HG03558 (cell line): ENCODE measurements around the gene HSD11B1L.
A peak's percentile ranks its signal among the peaks of the same experiment; 100 is the strongest.
"Not testable (repeated sequence)": the region's sequence is repeated elsewhere in the genome, so short reads cannot be mapped to it uniquely, and the experiment has no call there.

Source experiments
- ATAC-seq: cut with Tn5 transposase; IDR thresholded peaks from one replicate; pipeline ENCODE4 v1.9.1; 2021; ENCODE audit warnings: moderate number of reproducible peaks; ENCODE audit not compliant: unreplicated experiment; ENCODE audit errors: extremely low read depth

HSD11B1L gene

DNA sequence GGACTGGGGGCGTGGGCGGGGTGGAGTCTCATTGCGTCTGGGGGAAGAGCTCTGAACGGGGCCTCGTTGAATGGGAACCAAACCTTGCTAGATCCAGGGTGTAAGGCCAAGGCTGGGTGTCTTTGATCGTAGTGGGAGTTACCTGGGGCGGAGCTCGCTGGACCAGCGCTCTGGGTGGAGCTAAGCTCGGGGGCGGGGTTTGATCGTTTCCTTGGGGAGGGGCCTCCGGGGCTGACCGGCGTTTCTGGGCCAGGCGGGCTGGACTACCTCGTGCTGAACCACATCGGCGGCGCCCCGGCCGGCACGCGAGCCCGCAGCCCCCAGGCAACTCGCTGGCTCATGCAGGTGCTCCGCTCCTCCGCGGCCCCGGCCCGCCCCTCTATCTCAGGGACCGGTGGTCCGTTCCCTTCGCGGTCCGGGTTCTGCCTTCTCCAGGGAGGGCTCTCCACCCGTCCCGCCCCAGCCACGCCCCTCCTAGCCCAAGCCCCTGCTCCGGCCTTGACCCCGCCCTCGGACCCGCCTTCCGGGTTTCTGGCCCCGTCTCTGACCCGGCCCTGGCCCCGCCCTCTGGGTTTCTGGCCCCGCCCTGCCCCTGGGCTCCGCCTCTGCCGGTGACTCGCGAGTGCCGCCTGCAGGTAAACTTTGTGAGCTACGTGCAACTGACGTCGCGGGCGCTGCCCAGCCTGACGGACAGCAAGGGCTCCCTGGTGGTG is 6.0 kb downstream of the HSD11B1L start:
- ATAC-seq, result no peak

DNA sequence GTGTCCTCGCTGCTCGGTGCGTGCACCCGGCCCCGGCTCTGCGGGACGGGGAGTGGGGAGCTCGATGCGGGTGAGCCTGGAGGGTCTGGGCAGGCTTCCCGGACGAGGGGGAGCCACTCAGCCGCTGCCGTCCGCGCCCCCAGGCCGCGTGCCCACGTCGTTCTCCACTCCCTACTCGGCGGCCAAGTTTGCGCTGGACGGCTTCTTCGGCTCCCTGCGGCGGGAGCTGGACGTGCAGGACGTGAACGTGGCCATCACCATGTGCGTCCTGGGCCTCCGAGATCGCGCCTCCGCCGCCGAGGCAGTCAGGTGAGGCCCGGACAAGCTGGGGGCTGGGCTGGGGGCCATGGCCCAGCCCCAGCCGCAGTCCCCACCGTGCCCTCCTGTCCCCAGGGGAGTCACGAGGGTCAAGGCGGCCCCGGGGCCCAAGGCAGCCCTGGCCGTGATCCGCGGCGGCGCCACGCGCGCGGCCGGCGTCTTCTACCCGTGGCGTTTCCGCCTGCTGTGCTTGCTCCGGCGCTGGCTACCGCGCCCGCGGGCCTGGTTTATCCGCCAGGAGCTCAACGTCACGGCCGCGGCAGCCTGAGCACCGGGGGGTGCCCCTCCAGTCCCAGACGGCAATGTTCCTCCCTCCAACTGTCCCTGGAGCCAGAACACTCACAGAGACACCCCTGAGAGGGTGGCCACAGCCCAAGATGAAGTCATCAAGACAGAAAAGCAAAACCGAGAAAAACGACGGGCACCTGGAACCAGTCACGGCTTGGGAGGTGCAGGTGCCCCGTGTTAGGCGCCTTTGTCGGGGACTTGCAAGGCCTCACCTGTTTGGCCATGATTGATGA is 6.8 kb downstream of the HSD11B1L start:
- no peak for ATAC-seq

DNA sequence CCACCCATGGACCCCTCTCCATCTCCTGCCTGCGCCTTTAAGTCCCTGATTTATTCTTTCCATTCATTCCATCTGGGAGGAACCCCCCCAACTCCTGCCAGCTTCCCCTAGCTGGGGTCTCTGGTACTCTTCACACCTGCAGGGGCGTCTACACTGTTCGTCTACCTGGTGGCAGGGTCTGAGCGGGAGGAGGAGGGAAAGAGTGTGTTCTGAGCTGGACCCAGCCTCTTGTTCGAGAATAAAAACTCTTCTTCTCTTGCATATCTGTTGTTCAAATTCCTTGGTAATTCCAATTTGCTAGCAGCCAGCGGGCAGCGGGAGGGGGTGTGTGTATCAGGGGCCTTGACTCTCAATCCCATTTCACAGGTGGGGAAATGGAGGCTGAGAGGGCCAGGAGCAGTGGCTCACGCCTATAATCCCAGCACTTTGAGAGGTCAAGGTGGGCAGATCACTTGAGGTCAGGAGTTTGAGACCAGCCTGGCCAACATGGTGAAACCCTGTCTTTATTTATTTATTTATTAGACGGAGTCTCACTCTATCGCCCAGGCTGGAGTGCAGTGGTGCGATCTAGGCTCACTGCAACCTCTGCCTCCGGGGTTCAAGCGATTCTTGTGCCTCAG is 7.5 kb downstream of the HSD11B1L start:
- ATAC-seq, result not testable (repeated sequence)

DNA sequence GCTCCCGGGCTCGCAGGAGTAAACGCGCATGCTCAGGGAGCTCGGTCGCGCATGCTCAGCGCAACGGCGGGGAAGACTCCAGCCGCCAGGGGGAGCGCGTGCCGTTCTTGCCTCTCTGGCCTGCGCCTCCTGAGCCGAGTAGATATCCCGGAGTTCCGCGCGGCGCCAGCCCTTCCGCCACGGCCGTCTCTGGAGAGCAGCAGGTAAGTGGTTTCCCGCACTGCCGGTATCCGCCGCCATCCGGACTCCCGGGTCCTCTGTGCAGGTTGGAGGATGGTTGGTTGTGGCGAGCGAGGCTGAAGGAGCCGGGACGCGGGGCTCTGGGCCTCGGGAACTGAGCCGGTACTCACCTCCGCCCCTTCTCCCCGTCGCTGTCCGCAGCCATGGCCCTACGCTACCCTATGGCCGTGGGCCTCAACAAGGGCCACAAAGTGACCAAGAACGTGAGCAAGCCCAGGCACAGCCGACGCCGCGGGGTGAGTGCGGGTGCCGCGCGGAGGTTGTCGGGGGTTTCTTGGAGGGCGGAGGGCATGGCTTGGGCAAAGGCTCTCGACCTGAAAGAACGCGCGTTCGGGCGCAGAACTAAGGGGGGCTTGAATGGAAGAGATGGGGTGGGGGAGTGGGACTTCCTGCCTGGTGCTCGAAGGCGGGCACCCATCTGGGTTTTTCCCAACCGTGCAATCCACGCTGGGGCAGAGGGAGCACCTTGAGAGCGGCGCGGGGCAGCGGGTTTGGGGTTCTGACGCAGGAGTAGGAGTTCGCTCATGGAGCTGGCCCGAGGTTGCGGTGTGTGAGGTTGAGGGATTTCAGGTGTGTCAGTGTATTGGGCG is 9.5 kb downstream of the HSD11B1L start, which contains the start of gene RPL36:
Gene RPL36, plus strand, starts transcription at position 171 of the 830 bp plus-strand sequence. Its CDS starts 213 bp downstream, at position 384.
- peak; percentile 33 for ATAC-seq

DNA sequence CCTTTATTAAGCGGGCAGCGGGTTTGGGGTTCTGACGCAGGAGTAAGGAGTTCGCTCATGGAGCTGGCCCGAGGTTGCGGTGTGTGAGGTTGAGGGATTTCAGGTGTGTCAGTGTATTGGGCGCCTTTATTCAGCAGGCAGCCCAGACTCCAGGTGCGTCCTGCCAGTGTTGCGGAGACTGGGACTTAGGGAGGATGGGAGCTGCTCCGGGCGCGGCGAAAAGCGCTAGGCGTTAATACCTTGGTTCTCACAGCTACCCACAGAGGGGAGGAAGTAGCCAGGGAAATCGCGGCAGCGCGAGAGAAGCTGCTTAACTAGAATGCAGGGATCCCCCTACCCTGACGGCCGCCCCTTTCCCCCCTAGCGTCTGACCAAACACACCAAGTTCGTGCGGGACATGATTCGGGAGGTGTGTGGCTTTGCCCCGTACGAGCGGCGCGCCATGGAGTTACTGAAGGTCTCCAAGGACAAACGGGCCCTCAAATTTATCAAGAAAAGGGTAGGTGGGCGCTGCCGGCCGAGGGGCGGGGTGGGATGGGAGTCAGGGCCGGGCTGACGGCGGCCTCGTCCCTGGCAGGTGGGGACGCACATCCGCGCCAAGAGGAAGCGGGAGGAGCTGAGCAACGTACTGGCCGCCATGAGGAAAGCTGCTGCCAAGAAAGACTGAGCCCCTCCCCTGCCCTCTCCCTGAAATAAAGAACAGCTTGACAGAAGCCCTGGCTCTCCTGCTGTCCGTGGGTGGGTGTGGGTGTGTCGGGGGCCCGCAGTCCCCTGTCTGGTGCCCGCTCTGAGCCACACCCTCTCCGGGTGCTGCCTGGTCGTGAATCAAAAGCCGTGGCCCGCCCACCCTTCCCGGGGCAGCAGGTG is 10.4 kb downstream of the HSD11B1L start:
- ATAC-seq, result no peak

DNA sequence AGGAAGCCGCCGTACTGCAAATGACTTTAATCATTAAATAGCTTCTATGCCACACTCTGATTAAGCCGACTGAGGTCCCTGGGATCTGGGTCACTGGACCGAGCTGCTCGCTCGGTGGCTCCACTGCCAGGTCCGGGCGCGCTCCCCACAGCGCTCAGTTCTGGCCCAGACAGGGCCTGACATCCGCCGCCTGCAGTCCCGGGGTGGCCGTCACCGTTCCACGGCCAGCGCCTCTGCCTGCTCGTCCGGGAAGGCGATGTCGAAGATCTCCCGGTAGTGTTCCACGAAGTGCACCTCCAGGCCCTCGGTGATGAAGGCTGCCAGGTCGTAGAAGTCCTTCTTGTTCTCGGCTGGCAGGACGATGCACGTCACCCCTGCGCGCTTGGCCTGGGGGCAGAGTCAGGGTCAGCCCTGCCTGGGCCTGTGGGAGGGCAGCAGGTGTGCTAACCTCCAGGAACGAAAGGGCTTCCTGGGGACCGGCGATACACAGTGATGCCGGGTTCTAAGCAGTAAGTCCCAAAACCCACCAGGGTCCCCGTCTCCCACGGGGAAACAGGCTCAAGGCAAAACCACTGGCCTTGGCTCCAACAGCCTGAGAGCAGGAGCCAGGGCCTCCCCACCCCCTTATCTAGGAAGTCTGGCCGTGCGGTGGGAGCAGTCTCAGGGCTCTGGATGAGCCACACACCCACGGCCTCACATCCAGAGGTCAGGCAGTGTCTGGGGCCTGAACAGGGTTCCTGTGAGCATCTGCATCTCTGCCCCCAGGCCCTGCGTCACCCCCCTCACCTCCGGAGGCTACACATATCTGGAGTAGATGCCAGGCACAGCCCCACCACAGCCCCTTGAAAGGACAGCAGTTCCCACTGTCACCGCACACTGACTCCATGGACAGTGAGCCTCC is 11.2 kb downstream of the HSD11B1L start:
- ATAC-seq, result no peak

DNA sequence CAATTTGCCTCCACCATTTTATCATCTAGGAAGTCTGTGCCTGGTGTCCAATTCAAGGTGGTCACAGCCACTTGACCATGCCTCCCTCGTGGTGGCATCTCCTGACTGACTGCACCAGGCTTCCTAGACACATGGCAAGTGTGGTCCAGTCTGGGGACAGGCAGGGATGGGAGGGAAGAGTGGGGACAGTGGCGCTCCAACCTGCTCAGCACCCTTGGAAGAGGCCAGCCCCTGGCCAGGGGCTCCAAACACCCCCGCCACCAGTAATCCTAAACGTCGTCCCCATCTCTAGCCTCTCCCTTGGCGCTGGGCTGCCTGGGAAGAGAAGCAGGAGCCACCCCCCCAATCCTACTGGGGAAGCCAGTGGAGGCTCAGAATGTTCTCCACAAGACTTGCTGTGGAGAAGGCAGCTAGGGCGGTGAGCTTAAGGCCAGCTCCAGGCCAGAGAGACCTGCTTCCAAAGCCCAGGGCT is 11.9 kb downstream of the HSD11B1L start:
- ATAC-seq, result no peak

DNA sequence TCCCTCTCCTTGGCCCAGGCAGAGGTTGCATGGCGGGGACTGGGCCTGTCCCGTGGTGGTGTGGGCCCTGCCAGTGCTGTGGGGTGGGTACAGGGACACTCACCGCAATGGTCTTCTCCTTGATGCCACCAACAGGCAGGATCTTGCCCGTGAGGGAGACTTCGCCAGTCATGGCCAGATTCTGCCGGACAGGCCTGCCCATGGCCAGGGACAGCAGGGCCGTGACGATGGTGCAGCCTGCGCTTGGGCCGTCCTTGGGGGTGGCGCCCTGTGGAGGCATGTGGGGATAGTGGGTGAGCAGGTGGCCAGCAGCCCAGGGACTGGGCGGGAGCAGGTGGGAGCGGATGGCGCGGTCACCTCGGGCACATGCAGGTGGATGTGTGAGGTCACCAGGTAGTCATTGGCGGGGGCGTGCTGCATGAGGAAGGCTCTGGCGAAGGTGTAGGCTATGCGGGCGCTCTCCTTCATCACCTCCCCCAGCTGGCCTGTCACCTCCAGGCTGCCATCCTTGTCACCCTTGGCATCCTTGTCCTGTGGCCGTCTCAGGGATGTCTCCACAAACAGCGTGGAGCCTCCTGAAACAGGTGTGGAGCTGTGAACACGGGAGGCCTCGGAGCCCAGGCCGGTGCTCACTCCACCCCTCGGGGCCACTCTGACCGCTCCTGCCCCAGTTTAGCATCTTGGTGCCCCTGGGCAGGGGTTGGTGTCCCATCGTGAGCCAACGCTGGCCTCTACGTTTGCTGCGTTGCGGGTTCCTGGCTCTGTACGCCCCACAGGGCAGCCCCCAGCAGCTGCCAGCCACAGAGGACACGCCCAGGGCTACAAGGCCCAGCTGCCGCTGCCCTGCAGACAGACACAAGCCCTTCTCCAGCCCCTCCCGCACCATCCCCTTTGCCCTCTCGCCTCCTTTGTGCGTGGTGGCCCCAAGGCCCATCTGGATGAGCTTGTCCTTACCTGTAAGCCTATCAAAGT is 12.7 kb downstream of the HSD11B1L start:
- ATAC-seq, result no peak

DNA sequence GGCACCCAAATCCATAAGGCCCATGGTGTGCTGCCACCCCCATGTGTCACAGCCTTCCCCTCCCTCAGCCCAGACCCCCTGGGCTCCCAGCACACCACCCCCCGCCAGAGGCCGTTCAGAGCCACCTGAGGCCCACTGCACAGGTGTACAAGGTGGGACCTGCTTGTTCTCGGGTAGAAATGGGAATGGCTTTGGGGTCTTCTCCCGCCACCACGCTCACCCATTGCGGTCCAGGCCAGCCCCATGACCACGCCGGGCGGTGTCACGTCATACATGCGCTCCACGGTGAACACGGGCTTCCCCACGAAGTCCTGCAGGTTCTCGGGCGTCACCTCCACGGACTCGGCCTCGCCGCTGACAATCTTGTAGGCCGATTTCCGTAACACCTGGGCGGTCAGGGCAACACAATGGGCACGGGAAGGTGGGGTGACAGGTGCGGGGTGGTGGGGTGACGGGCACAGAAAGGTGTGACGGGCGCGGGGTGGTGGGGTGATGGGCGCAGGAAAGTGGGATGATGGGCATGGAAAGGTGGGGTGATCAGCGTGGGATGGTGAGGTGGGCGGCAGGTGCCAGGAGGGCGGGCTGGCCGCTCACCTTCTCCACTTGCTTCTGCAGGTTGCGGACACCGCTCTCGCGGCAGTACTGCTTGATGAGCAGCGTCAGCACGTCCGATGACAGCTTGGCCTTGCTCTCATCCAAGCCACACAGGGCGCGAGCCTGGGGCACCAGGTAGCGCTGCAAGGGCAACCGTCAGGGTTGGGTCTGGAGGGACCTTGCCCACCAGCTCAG is 13.5 kb downstream of the HSD11B1L start:
- ATAC-seq, result no peak

DNA sequence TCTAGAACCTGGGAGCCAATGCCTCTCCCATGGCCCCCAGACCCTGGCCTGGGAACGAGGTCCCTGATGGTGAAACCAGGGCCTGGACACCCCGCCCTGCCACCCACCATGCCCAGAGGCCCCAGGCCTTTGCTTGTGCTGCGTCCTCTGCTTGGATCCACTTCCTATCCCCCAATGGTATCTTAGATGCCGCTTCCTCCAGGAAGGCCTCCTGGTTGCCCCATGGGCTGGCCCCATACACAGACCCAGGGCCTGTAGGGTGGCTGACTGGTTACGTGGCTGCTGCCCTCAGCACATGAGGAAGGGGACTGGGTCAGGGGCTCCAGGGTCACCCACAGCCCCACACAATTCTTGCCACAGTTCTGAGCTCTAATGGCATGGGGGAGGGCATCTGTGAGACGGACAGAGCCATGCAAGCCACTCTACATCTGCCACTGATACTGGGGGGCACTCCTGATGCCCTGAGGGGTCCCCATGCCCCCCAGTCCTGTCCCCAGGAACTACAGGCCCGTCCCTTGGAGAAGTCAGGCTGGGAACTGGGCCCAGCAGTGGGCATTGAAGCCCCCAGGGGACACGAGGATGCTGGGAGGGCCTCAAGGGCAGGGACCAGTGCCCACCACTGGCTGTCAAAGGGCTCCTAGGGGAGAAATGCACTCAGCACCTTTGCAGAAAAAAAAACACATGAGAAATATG is 14.3 kb downstream of the HSD11B1L start:
- ATAC-seq, result no peak

DNA sequence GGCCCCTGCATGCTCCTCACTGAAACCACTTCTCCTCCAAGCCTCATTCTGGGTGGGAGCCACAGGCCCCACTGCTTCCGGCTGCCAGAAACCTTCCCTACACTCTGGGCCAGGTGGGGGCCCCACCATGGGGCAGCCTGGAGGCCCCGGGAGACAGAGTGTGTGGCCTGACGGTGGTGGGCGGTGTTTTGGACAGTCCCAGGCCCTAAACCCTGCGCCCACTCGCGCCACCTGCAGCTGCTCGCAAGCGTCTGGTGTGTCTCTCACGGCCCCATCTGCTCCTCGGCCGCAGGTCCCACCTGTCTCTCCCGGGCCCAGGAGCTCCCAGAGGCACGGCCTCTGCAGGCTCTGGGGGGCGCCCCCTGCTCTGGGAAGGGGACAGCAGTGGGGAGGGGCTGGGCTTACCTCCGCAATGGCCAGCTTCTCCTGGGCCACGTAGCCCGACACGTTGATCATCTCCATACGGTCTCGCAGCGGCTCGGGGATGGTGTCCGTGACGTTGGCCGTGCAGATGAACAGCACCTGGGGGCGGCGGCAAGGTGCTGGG is 14.9 kb downstream of the HSD11B1L start:
- ATAC-seq, result no peak

DNA sequence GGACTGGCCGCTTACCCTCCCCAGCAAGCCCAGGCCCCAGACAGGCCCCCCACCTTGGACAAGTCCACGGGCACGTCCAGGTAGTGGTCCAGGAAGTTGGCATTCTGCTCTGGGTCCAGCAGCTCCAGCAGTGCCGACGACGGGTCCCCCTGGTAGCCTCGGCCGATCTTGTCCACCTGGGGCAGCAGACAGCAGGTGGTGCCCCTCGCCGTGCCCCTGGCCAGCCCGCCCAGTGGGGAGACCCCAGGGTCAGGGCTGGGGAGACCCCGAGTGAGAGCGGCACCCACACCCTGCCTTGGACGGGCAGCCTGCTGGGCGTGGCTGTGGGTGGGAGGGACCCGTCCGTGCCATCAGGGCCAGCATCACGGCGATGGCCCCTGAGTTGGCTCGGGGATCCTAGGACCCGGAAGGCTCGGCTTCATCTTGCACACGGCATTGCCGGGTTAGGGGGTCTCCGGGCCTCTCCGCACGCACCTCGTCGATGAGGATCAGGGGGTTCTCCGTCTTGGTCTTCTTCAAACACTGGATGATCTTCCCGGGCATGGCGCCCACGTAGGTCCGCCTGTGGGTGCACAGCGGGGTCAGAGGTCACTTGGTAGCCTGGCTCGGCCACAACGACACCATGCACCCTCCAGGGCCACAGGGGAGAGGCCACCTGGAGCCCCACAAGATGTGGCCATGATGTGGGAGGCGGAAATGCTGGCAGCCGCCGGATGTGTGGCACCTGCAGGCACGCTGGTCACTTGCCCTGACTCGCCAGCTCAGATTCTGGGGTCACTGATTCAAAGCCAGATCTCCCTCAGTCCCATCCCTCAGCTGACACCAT is 15.6 kb downstream of the HSD11B1L start:
- no peak for ATAC-seq

DNA sequence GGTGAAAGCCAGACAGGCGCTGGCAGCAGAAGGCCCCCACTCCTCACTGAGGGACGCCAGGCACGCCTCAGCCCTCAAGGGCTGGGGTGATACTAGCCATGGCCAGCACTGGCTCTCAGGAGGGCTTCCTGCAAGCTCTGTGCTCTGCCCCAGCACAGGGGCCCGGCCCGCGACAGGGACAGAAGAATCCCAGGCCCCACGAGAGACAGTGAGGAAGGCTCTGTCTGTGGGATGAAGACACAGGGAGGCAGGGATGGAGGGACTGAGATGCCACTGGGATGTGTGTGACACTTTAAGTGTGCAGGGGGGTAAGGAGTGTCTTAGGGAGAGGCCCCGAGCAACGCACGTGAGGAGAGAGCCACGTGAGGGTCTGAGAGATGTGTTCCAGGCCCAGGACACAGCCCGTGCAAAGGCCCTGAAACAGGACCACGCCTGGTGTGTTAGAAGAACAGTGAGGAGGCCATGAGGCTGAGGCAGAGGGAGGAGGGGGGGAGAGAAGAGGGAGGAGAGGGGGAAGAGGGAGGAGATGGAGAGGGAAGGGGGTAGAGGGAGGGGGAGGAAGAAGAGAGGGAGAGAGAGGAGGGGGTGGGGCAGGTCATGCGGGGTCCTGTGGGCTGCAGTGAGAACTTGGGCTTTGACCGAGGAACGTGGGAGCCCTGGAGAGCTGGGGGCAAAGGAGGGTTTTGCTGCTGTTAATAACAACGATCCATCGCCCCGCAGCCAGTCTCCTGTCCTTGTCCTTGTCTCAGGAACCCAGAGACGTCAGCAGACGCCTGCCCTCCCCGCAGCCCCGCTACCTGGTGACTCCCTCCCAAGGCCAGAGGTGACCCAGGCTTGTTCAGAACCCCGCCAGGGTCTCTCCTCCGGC is 16.4 kb downstream of the HSD11B1L start:
- ATAC-seq, result no peak
